Tibial artery (tissue), 4 donors: ENCODE results near the gene LSS.

Experiments used
- DNase-seq, 2 donors: peaks; one replicate each; pipeline ENCODE4 v3.0.0-alpha.2; 2019
- H3K27ac ChIP-seq, 2 donors: fragments of 200-600 bp; sonication (generic) in 1 of 2; 1 replicate in 1 of 2; 2 replicates in 1 of 2; pipeline ENCODE4 v1.5.1; 2018 to 2019; ENCODE audit warnings: mild to moderate bottlenecking in 1 of 2
- H3K27me3 ChIP-seq, 2 donors: fragments of 200-600 bp; sonication (generic) in 1 of 2; one replicate each; pipeline versions ENCODE4 v1.5.1 to v1.6.0; 2016 to 2019
- H3K36me3 ChIP-seq, 3 donors: fragments of 200-600 bp; sonication (generic) in 2 of 3; one replicate each; pipeline ENCODE4 v1.5.1; 2016 to 2019; ENCODE audit warnings: mild to moderate bottlenecking in 2 of 3
- H3K4me1 ChIP-seq, 4 donors: fragments of 200-600 bp; sonication (generic) in 2 of 4; 1 replicate in 3 of 4; 2 replicates in 1 of 4; pipeline ENCODE4 v1.5.1; 2016 to 2019
- H3K4me3 ChIP-seq, 2 donors: fragments of 200-600 bp; sonication (generic) in 1 of 2; 1 replicate in 1 of 2; 2 replicates in 1 of 2; pipeline ENCODE4 v1.5.1; 2018 to 2019; ENCODE audit warnings: mild to moderate bottlenecking in 2 of 2
- H3K9me3 ChIP-seq, 3 donors: fragments of 200-600 bp; sonication (generic) in 1 of 3; one replicate each; pipeline ENCODE4 v1.5.1; 2016 to 2019
- intact Hi-C: fragments of 100-400 bp; cut with DNase I; formaldehyde crosslinking; loops from one replicate; pipeline ENCODE4 v1.15.0; 2023; ENCODE audit warnings: low total_unique reads
- TF ChIP-seq, protein P1 (sequence below), 2 experiments: fragments of 200-600 bp in 1 of 2; fragments of 450-650 bp in 1 of 2; IDR thresholded peaks; one replicate each; pipeline ENCODE4 v1.5.1; 2017 to 2019; ENCODE audit warnings: antibody characterized with exemption in 2 of 2, mild to moderate bottlenecking in 1 of 2, moderate library complexity in 1 of 2

LSS gene

DNA sequence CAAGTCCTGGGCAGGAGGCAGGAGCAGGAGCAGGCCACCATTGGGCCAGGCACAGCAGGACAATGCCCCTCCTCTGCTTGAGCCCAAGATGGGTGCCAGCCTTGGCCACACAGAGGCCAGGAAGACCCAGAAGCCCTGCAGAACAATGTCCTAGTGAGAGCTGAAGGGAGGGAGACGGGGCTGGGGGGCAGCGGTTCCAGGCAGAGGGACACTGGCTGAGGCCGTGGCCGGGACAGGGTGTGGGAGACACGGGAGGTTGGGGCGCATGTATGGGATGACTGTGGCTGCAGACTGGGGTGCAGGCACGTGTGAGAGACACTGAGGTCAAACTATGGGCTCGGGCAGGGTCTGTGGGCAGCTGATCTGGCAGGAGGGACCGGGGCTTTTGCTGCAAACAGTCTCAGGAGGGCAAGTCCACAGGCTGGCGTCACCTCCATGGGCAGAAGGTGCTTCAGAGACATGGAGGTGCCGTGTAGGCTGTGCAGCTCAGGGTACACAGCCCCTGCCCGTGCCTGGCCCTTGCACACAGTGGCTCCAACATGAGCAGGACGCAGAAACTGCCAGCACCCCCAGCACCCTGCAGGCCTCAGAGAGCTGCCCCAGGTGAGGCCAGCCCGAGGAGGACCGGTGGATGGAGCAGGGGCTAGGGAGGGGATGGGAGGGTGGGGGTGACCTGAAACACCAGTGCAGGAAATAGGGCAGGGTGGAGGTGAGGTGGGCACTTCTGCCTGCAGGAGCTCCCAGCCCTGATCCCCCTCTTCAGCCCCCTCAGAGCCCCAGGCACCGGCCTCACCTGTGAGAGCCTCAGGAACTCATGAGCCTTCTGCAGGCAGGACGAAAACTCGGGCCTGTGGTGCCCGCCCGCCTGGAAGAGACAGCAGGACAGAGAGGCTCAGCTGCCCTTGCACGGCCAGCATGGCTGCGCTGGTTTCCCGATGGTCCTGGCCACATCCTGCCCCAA, 19.5 kb downstream of the LSS start:
- Histone ChIP-seq H3K36me3 (peaks cover 70 to 100% (median 94%) of the 10 kb centered on the region in 3 donors), H3K4me1 (no peaks in the 10 kb centered on the region), H3K4me3 (no peak overlapping the region), H3K27me3 (no peaks in the 10 kb centered on the region), H3K27ac (no peak overlapping the region), H3K9me3 (no peaks in the 10 kb centered on the region)
- intact Hi-C loops: no loop called here
- peak; percentile 18 to 65 for DNase-seq
- TF ChIP-seq, protein P1, sequence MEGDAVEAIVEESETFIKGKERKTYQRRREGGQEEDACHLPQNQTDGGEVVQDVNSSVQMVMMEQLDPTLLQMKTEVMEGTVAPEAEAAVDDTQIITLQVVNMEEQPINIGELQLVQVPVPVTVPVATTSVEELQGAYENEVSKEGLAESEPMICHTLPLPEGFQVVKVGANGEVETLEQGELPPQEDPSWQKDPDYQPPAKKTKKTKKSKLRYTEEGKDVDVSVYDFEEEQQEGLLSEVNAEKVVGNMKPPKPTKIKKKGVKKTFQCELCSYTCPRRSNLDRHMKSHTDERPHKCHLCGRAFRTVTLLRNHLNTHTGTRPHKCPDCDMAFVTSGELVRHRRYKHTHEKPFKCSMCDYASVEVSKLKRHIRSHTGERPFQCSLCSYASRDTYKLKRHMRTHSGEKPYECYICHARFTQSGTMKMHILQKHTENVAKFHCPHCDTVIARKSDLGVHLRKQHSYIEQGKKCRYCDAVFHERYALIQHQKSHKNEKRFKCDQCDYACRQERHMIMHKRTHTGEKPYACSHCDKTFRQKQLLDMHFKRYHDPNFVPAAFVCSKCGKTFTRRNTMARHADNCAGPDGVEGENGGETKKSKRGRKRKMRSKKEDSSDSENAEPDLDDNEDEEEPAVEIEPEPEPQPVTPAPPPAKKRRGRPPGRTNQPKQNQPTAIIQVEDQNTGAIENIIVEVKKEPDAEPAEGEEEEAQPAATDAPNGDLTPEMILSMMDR (IDR thresholded peaks at IDR 0.05): no peak

DNA sequence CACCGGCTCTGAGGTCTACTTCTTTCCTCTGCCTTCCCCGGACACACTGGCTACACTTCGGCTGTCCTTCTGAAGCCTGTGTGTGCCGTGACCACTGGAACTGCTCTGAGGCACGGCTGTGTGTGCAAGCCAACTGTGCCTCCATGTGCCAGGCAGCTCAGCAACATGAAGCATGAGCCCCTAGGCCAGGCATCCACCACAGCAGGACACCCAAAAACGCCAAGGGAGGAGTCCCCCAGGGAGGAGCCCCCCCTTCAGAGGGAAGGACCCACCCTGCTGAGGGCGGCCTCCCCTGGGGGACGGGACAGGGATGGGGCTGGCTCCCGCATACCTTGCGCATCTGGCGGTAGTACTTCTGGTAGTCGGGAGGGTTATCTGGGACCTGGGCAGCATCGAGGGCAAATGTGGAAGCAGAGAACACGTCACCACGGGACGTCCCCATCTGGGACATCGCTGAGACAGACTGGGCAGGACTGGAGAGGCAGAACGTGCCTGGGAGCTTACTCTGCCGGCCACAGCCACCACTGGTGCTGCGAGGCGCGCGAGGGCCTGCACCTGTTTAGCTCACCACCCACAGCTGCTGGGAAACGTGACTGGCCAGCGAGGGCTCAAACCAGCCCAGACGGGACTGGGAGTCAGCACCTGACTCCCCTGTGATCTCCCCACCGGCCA, 20.5 kb downstream of the LSS start:
- DNase-seq: peak in 1 of 2 donors; percentile 60
- H3K27ac ChIP-seq: no peak overlapping the region
- H3K4me1 ChIP-seq: no peaks in the 10 kb centered on the region

GRCh38 chr21:46207006-46207919, 21.3 kb downstream of the LSS start:
- H3K36me3 ChIP-seq: peaks cover 73 to 100% (median 92%) of the 10 kb centered on the region in 3 donors
- intact Hi-C loops: no loop called here
- H3K9me3 ChIP-seq: no peaks in the 10 kb centered on the region
- no peaks in the 10 kb centered on the region for H3K4me1 ChIP-seq
- peak; percentile 6 to 61 for DNase-seq
- no peak overlapping the region for H3K27ac ChIP-seq
- TF ChIP-seq, protein P1 (IDR thresholded peaks at IDR 0.05): no peak
- no peak overlapping the region for H3K4me3 ChIP-seq
- no peaks in the 10 kb centered on the region for H3K27me3 ChIP-seq

More for the DNA sequence above, 20.5 kb downstream of the LSS start:
- H3K36me3 ChIP-seq: peaks cover 73 to 100% (median 94%) of the 10 kb centered on the region in 3 donors
- H3K27me3 ChIP-seq: no peaks in the 10 kb centered on the region
- intact Hi-C loops: no loop called here
- H3K4me3 ChIP-seq: no peak overlapping the region
- TF ChIP-seq, protein P1 (IDR thresholded peaks at IDR 0.05): no peak
- no peaks in the 10 kb centered on the region for H3K9me3 ChIP-seq

DNA sequence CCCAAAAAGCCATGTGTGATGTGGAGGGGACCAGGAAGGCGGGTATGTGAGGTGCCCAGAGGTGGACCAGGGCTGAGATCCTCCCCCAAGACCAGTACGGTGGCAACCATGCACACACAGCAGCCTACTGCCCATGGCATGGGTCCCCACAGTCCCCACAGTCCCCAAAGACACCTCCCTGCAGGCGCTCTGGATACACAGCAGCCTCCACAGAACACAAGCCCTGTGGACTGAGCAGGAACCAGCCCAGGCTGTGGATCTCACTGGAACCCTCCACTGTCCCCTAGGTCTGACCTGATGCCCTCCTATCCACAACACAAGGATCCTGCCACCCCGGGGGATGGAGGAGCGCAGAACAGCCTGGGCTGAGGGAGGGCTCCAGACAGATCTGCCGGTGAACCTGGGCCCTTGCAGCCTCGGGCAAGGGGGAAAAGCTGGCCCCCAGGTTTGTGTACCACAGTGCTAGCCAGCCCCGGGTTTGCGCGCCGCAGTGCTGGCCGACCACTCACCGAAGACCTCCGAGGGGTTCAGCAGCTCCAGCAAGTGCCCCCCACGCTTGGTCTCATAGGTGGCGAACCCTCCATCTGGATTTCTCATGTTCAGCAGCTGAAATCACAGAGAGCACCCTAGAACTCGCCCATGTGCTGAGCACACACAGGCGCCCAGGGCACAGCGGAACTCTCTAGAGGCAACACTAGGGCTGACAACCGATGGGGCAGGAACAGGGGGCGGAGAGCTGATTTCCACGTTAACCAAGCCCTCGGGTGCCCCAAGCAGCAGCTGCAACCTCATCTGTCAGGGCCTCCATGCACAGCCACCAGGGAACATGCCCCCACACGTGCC, 22.2 kb downstream of the LSS start:
- intact Hi-C loops: no loop called here
- DNase-seq: peak; percentile 13 to 60
- TF ChIP-seq, protein P1 (IDR thresholded peaks at IDR 0.05): no peak
- no peaks in the 10 kb centered on the region for H3K9me3 ChIP-seq
- no peaks in the 10 kb centered on the region for H3K27me3 ChIP-seq
- H3K27ac ChIP-seq: no peak overlapping the region
- no peaks in the 10 kb centered on the region for H3K4me1 ChIP-seq
- H3K4me3 ChIP-seq: no peak overlapping the region
- H3K36me3 ChIP-seq: peaks cover 67 to 91% (median 83%) of the 10 kb centered on the region in 3 donors
